GM21529 (cell line): ENCODE results near the gene PRM3.

Experiments
- ATAC-seq: cut with Tn5 transposase; IDR thresholded peaks from one replicate; pipeline ENCODE4 v1.9.1; 2021; ENCODE audit not compliant: unreplicated experiment

Gene PRM3

GRCh38 chr16:11259655-11260595, 13.5 kb downstream of the PRM3 start:
- ATAC-seq, result no peak

GRCh38 chr16:11258553-11259492, 14.6 kb downstream of the PRM3 start:
- no peak for ATAC-seq

- no peak for ATAC-seq
Measured at GRCh38 chr16:11257131-11257938, 16.1 kb downstream of the PRM3 start.

- ATAC-seq, result no peak
Measured at GRCh38 chr16:11256661-11257130, 16.7 kb downstream of the PRM3 start.

- ATAC-seq, result peak; percentile 55
Measured at GRCh38 chr16:11255737-11256660, 17.4 kb downstream of the PRM3 start, which contains the start of gene SOCS1. TSS of gene SOCS1 (minus strand) at chr16:11256204. CDS start at chr16:11255478, 726 bp downstream.

- ATAC-seq, result peak; percentile 5
Measured at GRCh38 chr16:11254913-11255736, 18.3 kb downstream of the PRM3 start.

GRCh38 chr16:11253995-11254912, 19.2 kb downstream of the PRM3 start:
- ATAC-seq, result no peak

GRCh38 chr16:11253009-11253994, 20.1 kb downstream of the PRM3 start:
- no peak for ATAC-seq

GRCh38 chr16:11252482-11252931, 20.9 kb downstream of the PRM3 start:
- ATAC-seq, result no peak

GRCh38 chr16:11251525-11252481, 21.6 kb downstream of the PRM3 start:
- ATAC-seq, result no peak

GRCh38 chr16:11250786-11251524, 22.5 kb downstream of the PRM3 start:
- no peak for ATAC-seq

GRCh38 chr16:11250091-11250785, 23.2 kb downstream of the PRM3 start:
- ATAC-seq, result no peak

- no peak for ATAC-seq
Measured at GRCh38 chr16:11249233-11250061, 24.0 kb downstream of the PRM3 start.
